Measurements from ENCODE around the gene RYR2.
"Not testable (repeated sequence)": the region's sequence is repeated elsewhere in the genome, so short reads cannot be mapped to it uniquely, and the experiment has no call there.

Gene RYR2

GRCh38 chr1:237151979-237152378, 110.0 kb downstream of the RYR2 start:
- FAIRE-seq = not testable (repeated sequence)

GRCh38 chr1:237152506-237153335, 110.7 kb downstream of the RYR2 start:
- no peak for FAIRE-seq

- no peak for FAIRE-seq
Measured at GRCh38 chr1:237154157-237154556, 112.2 kb downstream of the RYR2 start.

- no peak for FAIRE-seq
Measured at GRCh38 chr1:237164406-237165352, 122.7 kb downstream of the RYR2 start.

GRCh38 chr1:237166086-237166485, 124.1 kb downstream of the RYR2 start:
- FAIRE-seq = no peak

GRCh38 chr1:237166593-237167101, 124.7 kb downstream of the RYR2 start:
- no peak for FAIRE-seq

- FAIRE-seq = no peak
Measured at GRCh38 chr1:237170149-237170548, 128.2 kb downstream of the RYR2 start.

- no peak for FAIRE-seq
Measured at GRCh38 chr1:237171454-237172117, 129.6 kb downstream of the RYR2 start.

- FAIRE-seq = no peak
Measured at GRCh38 chr1:237172118-237172485, 130.1 kb downstream of the RYR2 start.

GRCh38 chr1:237179503-237179902, 137.5 kb downstream of the RYR2 start:
- FAIRE-seq = no peak

- no peak for FAIRE-seq
Measured at GRCh38 chr1:237180256-237180655, 138.3 kb downstream of the RYR2 start.

- FAIRE-seq = no peak
Measured at GRCh38 chr1:237181743-237182317, 139.8 kb downstream of the RYR2 start.

- no peak for FAIRE-seq
Measured at GRCh38 chr1:237183963-237184540, 142.1 kb downstream of the RYR2 start.

GRCh38 chr1:237186675-237187074, 144.7 kb downstream of the RYR2 start:
- no peak for FAIRE-seq

- no peak for FAIRE-seq
Measured at GRCh38 chr1:237187842-237188241, 145.9 kb downstream of the RYR2 start.

GRCh38 chr1:237191403-237191802, 149.4 kb downstream of the RYR2 start:
- FAIRE-seq = no peak

GRCh38 chr1:237197470-237198425, 155.8 kb downstream of the RYR2 start:
- FAIRE-seq = no peak

GRCh38 chr1:237199026-237199425, 157.0 kb downstream of the RYR2 start:
- no peak for FAIRE-seq

GRCh38 chr1:237201155-237201554, 159.2 kb downstream of the RYR2 start:
- no peak for FAIRE-seq

GRCh38 chr1:237204841-237205240, 162.9 kb downstream of the RYR2 start:
- FAIRE-seq = no peak

Measured in A204.1 (cell line).